ENCODE data around the gene RBM24. TPM values are rescaled to one million over a fixed set of nuclear protein-coding genes. Genes with fewer than 3 reads are reported as not detected.

Gene RBM24
- total RNA-seq, 3 donors from 2014 or later: 1.3 to 2.5 (median 1.8) TPM

DNA sequence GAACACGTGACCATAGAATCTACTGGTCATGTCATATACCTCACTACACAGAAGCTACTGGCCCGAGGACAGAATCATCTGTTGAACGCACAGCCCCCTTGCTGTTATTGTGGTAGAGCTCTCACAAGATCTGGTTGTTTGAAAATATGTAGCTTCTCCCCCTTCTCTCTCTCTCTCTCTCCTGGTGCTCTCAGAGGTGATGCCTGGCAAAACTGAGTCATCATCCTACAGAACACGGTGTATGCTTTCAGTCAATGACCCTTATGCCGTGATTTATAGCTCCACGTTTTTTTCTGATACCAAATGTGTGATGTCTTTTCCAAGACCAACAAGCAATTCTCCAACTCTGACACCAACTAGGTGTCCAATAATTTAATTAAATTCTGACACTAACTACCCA, 13.0 kb upstream of the RBM24 start:
- H3K27ac ChIP-seq: no peak overlapping the region
- TF ChIP-seq POLR2AphosphoS5 (IDR thresholded peaks at IDR 0.05) (no peak), POLR2A (IDR thresholded peaks at IDR 0.05) (no peak)
- TF ChIP-seq, protein P1, sequence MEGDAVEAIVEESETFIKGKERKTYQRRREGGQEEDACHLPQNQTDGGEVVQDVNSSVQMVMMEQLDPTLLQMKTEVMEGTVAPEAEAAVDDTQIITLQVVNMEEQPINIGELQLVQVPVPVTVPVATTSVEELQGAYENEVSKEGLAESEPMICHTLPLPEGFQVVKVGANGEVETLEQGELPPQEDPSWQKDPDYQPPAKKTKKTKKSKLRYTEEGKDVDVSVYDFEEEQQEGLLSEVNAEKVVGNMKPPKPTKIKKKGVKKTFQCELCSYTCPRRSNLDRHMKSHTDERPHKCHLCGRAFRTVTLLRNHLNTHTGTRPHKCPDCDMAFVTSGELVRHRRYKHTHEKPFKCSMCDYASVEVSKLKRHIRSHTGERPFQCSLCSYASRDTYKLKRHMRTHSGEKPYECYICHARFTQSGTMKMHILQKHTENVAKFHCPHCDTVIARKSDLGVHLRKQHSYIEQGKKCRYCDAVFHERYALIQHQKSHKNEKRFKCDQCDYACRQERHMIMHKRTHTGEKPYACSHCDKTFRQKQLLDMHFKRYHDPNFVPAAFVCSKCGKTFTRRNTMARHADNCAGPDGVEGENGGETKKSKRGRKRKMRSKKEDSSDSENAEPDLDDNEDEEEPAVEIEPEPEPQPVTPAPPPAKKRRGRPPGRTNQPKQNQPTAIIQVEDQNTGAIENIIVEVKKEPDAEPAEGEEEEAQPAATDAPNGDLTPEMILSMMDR (IDR thresholded peaks at IDR 0.05): no peak

DNA sequence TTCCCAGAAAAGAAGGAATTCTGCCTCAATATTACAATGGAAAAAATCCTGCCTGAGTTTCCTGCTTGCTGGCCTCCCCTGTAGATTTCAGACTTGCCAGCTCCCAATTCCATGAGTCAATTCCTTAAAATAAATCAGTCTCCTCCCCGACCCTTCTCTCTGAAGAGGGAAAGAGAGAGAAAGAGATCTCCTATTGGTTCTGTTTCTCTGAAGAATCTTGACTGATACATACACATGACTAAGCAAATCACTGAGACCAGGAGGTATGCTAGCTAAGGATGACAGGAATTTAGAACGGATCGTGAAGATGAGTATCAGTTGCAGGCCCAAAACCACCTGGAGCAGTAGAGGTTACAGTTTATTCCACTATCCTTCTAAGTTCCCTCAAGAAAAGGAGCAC, 11.3 kb upstream of the RBM24 start:
- no peaks in the 10 kb centered on the region for H3K4me1 ChIP-seq
- DNase-seq (ENCODE audit: low spot score in 2 of 2): no peak
- H3K36me3 ChIP-seq: no peaks in the 10 kb centered on the region
- TF ChIP-seq POLR2A (IDR thresholded peaks at IDR 0.05) (no peak), POLR2AphosphoS5 (IDR thresholded peaks at IDR 0.05) (no peak)
- TF ChIP-seq, protein P1 (IDR thresholded peaks at IDR 0.05): no peak
- no peaks in the 10 kb centered on the region for H3K9me3 ChIP-seq
- H3K4me3 ChIP-seq: no peak overlapping the region
- H3K27ac ChIP-seq: no peak overlapping the region
- no peaks in the 10 kb centered on the region for H3K27me3 ChIP-seq
- intact Hi-C loops (cut with DNase I; ENCODE audit: low total_unique reads): no loop called here

More for the DNA sequence above, 13.0 kb upstream of the RBM24 start:
- Histone ChIP-seq H3K4me1 (no peaks in the 10 kb centered on the region), H3K36me3 (no peaks in the 10 kb centered on the region), H3K27me3 (no peaks in the 10 kb centered on the region), H3K4me3 (no peak overlapping the region), H3K9me3 (no peaks in the 10 kb centered on the region)
- DNase-seq (ENCODE audit: low spot score in 2 of 2): no peak
- intact Hi-C loops (cut with DNase I; ENCODE audit: low total_unique reads): no loop called here

DNA sequence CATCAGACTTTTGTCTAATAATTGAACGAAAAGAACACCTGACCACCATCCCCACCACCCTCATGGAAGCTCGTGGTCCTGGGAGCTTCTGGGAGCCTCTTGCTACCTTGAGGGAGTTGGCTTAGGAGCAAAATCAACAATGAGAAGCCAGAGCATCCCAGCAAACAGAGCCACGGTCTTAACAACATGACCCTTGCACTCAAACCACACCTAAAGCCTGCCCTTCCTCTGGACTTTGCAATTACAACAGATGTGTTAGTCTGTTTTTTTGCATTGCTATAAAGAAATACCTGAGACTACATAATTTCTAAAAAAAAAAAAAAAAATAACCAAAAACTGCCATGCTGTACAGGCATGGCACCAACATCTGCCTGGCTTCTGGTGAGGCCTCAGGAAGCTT, 9.5 kb upstream of the RBM24 start:
- intact Hi-C loops (cut with DNase I; ENCODE audit: low total_unique reads): no loop called here
- H3K4me1 ChIP-seq: no peaks in the 10 kb centered on the region
- TF ChIP-seq POLR2AphosphoS5 (IDR thresholded peaks at IDR 0.05) (no peak), POLR2A (IDR thresholded peaks at IDR 0.05) (no peak)
- TF ChIP-seq, protein P1 (IDR thresholded peaks at IDR 0.05): no peak
- no peaks in the 10 kb centered on the region for H3K36me3 ChIP-seq
- DNase-seq (ENCODE audit: low spot score in 2 of 2): no peak
- no peaks in the 10 kb centered on the region for H3K27me3 ChIP-seq
- no peak overlapping the region for H3K27ac ChIP-seq
- H3K4me3 ChIP-seq: no peak overlapping the region
- no peaks in the 10 kb centered on the region for H3K9me3 ChIP-seq

DNA sequence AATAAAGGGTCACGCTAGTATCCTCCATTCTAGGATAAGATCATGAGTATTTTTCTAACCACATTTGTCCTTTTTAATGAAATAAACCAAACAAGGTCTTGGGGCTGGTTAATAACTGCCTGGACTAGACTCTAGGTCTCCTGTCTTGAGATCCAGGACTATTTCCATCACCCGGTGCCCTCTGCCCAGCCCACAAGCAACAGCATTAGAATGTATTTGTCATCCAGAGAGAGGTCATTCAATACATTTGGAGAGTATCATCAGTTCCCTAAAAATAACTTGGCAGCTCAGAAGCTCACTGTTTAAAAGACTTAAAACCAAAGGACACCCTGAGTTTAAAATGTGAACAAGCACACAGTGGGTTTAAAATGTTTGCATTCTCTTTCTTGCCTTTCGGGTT, 4.4 kb upstream of the RBM24 start:
- TF ChIP-seq POLR2AphosphoS5 (IDR thresholded peaks at IDR 0.05) (no peak), POLR2A (IDR thresholded peaks at IDR 0.05) (no peak)
- TF ChIP-seq, protein P1 (IDR thresholded peaks at IDR 0.05): no peak
- Histone ChIP-seq H3K36me3 (no peaks in the 10 kb centered on the region), H3K27me3 (no peaks in the 10 kb centered on the region), H3K27ac (no peak overlapping the region), H3K9me3 (no peaks in the 10 kb centered on the region), H3K4me3 (no peak overlapping the region), H3K4me1 (peaks cover 0 to 3% of the 10 kb centered on the region in 2 donors)
- intact Hi-C loops (cut with DNase I; ENCODE audit: low total_unique reads): no loop called here
- no peak for DNase-seq (ENCODE audit: low spot score in 2 of 2)

DNA sequence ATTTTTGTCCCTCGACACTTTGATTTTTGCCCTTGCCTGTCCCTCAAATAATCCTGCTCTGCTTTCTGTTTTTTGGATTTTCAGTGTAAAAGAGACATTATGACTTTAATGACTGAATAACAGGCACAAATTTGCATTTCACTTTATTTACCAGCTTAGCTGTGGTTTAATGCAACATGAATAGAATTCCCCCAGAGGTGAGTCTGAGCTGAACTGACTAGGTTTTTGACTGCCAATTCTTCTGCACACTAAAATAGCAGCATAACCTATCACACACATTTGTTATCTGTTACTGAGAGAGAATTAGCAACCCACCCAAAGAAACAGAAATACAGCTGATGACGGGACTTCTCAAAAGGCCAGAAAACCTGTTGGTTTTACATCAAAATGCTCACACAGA, 3.9 kb upstream of the RBM24 start:
- H3K27ac ChIP-seq: no peak overlapping the region
- TF ChIP-seq POLR2A (IDR thresholded peaks at IDR 0.05): no peak
- no peak for TF ChIP-seq POLR2AphosphoS5 (IDR thresholded peaks at IDR 0.05)
- TF ChIP-seq, protein P1 (IDR thresholded peaks at IDR 0.05): no peak
- no peaks in the 10 kb centered on the region for H3K9me3 ChIP-seq
- no peak for DNase-seq (ENCODE audit: low spot score in 2 of 2)
- intact Hi-C loops (cut with DNase I; ENCODE audit: low total_unique reads): no loop called here
- peaks cover 0 to 5% of the 10 kb centered on the region in 2 donors for H3K4me1 ChIP-seq
- no peak overlapping the region for H3K4me3 ChIP-seq
- no peaks in the 10 kb centered on the region for H3K27me3 ChIP-seq
- H3K36me3 ChIP-seq: no peaks in the 10 kb centered on the region

All from breast epithelium (tissue), 4 donors.